ENCODE measurements around the gene PPOX. TPM values are rescaled to one million over a fixed set of nuclear protein-coding genes. Genes with fewer than 3 reads are reported as not detected.

PPOX gene
- total RNA-seq, 4 donors from 2014 or later, result 12.8 to 22.1 (median 15.8) TPM

DNA sequence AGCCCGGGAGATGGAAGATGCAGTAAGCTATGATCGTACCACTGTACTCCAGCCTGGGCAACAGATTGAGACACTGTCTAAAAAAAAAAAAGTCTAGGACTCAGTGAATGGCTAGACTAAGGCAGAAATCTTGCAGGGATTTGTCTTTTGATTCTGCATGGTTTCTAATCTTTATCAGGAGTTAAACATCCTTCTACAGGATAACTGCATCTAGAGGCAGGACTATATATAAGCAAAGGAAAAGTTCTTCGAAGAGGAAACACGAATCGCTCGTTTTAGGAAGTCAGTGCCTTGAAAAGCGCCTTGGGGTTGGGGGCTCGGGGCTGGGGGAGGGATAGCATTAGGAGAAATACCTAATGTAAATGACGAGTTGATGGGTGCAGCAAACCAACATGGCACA is 13.1 kb upstream of the PPOX start:
- Histone ChIP-seq H3K4me3 (peak overlapping the region; percentile 63 to 73 (median 64)), H3K4me1 (peaks cover 9 to 24% (median 20%) of the 10 kb centered on the region in 4 donors), H3K27ac (replicated peaks in 1 of 4) (peak overlapping the region; percentile 84 to 92 (median 85)), H3K27me3 (no peaks in the 10 kb centered on the region), H3K36me3 (peaks cover 5 to 16% (median 12%) of the 10 kb centered on the region in 4 donors), H3K9me3 (no peaks in the 10 kb centered on the region)
- intact Hi-C loops (cut with DNase I), result no loop called here
- DNase-seq (ENCODE audit: extremely low spot score), result no peak
- 22% methylated on average over 9 of the region's 9 CpGs for WGBS
- TF ChIP-seq POLR2A (IDR thresholded peaks at IDR 0.05; ENCODE audit: low read depth) (no peak), POLR2AphosphoS5 (IDR thresholded peaks at IDR 0.05) (no peak), EP300 (IDR thresholded peaks at IDR 0.05) (no peak)
- TF ChIP-seq, protein P1, sequence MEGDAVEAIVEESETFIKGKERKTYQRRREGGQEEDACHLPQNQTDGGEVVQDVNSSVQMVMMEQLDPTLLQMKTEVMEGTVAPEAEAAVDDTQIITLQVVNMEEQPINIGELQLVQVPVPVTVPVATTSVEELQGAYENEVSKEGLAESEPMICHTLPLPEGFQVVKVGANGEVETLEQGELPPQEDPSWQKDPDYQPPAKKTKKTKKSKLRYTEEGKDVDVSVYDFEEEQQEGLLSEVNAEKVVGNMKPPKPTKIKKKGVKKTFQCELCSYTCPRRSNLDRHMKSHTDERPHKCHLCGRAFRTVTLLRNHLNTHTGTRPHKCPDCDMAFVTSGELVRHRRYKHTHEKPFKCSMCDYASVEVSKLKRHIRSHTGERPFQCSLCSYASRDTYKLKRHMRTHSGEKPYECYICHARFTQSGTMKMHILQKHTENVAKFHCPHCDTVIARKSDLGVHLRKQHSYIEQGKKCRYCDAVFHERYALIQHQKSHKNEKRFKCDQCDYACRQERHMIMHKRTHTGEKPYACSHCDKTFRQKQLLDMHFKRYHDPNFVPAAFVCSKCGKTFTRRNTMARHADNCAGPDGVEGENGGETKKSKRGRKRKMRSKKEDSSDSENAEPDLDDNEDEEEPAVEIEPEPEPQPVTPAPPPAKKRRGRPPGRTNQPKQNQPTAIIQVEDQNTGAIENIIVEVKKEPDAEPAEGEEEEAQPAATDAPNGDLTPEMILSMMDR (IDR thresholded peaks at IDR 0.05), result no peak

GRCh38 chr1:161153682-161154337 is 12.4 kb upstream of the PPOX start, which contains the start of gene UFC1:
Gene UFC1, plus strand, starts transcription at chr1:161153978. Its CDS starts 20 bp downstream, at chr1:161153998.
- H3K36me3 ChIP-seq, result peaks cover 5 to 20% (median 15%) of the 10 kb centered on the region in 4 donors
- H3K4me1 ChIP-seq, result peaks cover 14 to 30% (median 25%) of the 10 kb centered on the region in 4 donors
- H3K4me3 ChIP-seq, result peak within 1 kb of the TSS; percentile 63 to 73 (median 64)
- peak within 1 kb of the TSS; percentile 84 to 92 (median 85) for H3K27ac ChIP-seq (replicated peaks in 1 of 4)
- H3K9me3 ChIP-seq, result no peaks in the 10 kb centered on the region
- under 1% methylated on average over 20 of the region's 33 CpGs for WGBS
- intact Hi-C loops (cut with DNase I), result loop anchor here (2.0 kb wide), 1 partner anchor 21 kb away; the partner anchor contains the start of gene DEDD
- H3K27me3 ChIP-seq, result no peaks in the 10 kb centered on the region
- TF ChIP-seq POLR2A (IDR thresholded peaks at IDR 0.05; ENCODE audit: low read depth) (no peak), EP300 (IDR thresholded peaks at IDR 0.05) (no peak), POLR2AphosphoS5 (IDR thresholded peaks at IDR 0.05) (peak; percentile 57 to 74)
- DNase-seq (ENCODE audit: extremely low spot score), result peak; percentile 95

DNA sequence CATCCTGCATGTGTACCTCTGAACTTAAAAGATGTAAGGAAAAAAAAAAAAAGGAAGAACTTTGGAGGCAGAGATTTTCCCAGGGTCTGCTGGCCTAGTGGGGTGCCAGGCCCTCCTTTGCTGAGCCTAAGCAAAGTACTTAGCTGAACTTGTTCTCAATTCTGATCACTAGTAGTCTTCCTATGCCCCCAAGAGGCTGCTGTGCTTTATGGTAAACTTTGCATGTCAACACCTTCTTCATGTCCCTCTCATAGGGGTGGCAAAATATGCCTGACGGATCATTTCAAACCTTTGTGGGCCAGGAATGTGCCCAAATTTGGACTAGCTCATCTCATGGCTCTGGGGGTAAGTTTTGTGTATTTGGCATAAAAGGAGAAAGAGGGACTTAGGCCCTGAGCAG is 8.4 kb upstream of the PPOX start:
- Histone ChIP-seq H3K27ac (replicated peaks in 1 of 4) (no peak overlapping the region), H3K36me3 (peaks cover 5 to 44% (median 30%) of the 10 kb centered on the region in 4 donors), H3K4me1 (peaks cover 36 to 62% (median 52%) of the 10 kb centered on the region in 4 donors), H3K27me3 (no peaks in the 10 kb centered on the region), H3K4me3 (no peak overlapping the region), H3K9me3 (no peaks in the 10 kb centered on the region)
- TF ChIP-seq POLR2AphosphoS5 (IDR thresholded peaks at IDR 0.05), result no peak
- intact Hi-C loops (cut with DNase I), result no loop called here
- 71% methylated on average over 1 of the region's 1 CpG for WGBS
- no peak for DNase-seq (ENCODE audit: extremely low spot score)

DNA sequence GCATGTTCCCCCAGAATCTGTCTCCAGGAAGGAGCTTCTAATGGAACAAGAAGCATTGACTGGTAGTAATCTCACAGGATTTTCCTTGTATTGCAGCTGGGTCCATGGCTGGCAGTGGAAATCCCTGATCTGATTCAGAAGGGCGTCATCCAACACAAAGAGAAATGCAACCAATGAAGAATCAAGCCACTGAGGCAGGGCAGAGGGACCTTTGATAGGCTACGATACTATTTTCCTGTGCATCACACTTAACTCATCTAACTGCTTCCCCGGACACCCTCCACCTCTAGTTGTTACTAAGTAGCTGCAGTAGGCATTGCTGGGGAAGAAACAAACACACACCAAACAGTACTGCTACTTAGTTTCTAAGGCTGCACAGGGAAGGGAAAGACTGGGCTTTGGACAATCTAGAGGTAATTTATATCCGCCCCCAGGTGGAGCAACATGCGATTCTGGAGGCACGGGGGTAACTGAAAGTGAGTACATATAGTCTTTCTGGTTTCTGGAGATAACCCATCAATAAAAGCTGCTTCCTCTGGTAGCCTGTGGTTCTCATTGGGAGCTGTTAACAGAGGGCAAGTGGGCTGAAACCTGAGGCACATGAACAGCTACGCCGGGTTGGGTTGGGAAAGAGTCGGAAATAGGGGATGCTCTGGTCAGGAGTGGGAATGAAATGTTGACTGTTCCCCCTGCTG is 7.8 kb upstream of the PPOX start:
- WGBS, result 74% methylated on average over 9 of the region's 9 CpGs
- H3K36me3 ChIP-seq, result peaks cover 5 to 50% (median 34%) of the 10 kb centered on the region in 4 donors
- intact Hi-C loops (cut with DNase I), result no loop called here
- no peak for DNase-seq (ENCODE audit: extremely low spot score)
- TF ChIP-seq EP300 (IDR thresholded peaks at IDR 0.05) (no peak), POLR2AphosphoS5 (IDR thresholded peaks at IDR 0.05) (no peak), POLR2A (IDR thresholded peaks at IDR 0.05; ENCODE audit: low read depth) (no peak)
- TF ChIP-seq, protein P1 (IDR thresholded peaks at IDR 0.05), result no peak
- peak overlapping the region; percentile 87 to 90 (median 88) for H3K27ac ChIP-seq (replicated peaks in 1 of 4)
- H3K4me1 ChIP-seq, result peaks cover 36 to 56% (median 46%) of the 10 kb centered on the region in 4 donors
- peak overlapping the region; percentile 81 to 88 (median 86) for H3K4me3 ChIP-seq
- no peaks in the 10 kb centered on the region for H3K9me3 ChIP-seq
- no peaks in the 10 kb centered on the region for H3K27me3 ChIP-seq

DNA sequence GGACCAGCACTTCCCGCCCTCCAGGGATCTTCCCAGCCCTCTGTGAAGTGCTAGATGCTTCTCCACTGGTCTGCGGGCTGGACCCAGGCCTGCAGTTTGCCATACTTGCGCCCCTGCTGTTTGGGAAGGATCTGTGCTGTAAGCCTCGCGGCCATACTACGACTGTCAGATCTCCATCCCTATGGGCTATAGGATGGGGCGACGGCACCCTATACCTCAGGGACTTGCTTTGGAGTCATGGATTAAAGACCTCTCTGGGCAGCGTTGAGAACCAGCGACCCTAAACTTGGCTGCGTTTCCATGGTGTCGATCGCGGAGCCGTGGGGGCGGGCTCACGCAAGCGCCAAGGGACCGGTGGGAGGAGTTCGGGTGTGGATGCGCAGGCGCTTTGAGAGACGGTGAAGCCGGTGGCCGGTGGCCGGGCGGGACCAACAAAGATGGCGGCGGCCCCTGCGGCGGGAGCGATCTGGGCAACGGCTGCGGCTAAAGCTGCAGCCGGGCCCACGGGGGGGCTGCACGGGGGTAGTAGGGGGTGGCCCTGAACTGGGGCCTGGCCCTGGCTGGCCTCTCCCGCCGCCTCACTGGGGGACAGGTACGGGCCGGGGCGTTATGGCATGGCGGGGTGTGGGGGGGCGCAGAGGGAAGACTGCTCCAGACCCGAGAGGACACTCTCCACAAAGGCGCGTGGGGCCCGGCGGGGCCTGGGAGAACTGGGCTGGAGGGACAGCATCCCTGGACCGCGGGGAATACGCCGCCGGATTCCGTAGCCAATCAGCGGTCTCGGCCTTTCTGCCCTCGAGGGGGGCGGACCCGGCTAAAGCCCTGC is 6.9 kb upstream of the PPOX start, which contains the start of gene USP21:
Gene USP21 (plus strand): TSS at position 414 of the 826 bp plus-strand sequence. CDS start 1,141 bp downstream, outside the sequence.
- peak within 1 kb of the TSS; percentile 81 to 88 (median 86) for H3K4me3 ChIP-seq
- under 1% methylated on average over 36 of the region's 60 CpGs for WGBS
- H3K36me3 ChIP-seq, result peaks cover 5 to 58% (median 41%) of the 10 kb centered on the region in 4 donors
- H3K27me3 ChIP-seq, result no peaks in the 10 kb centered on the region
- intact Hi-C loops (cut with DNase I), result no loop called here
- peaks cover 35 to 56% (median 46%) of the 10 kb centered on the region in 4 donors for H3K4me1 ChIP-seq
- TF ChIP-seq POLR2AphosphoS5 (IDR thresholded peaks at IDR 0.05) (peak; percentile 81 to 85), EP300 (IDR thresholded peaks at IDR 0.05) (no peak)
- TF ChIP-seq, protein P1 (IDR thresholded peaks at IDR 0.05), result peak in 2 of 3 experiments; percentile 24 to 47
- no peaks in the 10 kb centered on the region for H3K9me3 ChIP-seq
- peak within 1 kb of the TSS; percentile 87 to 90 (median 88) for H3K27ac ChIP-seq (replicated peaks in 1 of 4)
- DNase-seq (ENCODE audit: extremely low spot score), result peak; percentile 98
